Kidney glomerular epithelial cell (primary cell): Measurements from ENCODE around the gene GRIN2A.

ENCODE experiments used
- DNase-seq: peaks from one replicate; lab custom pipeline; 2025; lab: John Stamatoyannopoulos, UW

The GRIN2A gene

GRCh38 chr16:10130538-10130937, 51.7 kb downstream of the GRIN2A start:
- no peak for DNase-seq

GRCh38 chr16:10128397-10129258, 53.6 kb downstream of the GRIN2A start:
- no peak for DNase-seq

DNA sequence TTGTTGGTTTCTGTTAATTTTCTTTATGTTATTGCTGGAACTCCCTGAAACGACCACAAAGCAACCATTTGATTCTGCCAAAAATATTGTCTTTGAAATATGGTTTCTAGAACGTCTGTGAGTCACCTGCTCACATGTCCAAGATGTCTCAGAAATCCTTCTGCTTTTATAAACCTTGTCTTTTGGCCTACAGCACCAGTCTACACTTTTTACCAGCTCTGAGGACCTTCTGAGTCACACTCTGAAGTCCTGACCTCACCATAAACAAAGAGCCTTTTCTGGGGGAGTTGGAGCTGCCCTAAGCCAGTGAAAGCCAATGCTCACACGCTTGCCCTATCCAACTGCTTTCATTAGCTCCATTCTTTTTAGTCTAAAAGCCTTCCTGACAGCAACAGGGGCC, 55.5 kb downstream of the GRIN2A start:
- peak; percentile 11 for DNase-seq

DNA sequence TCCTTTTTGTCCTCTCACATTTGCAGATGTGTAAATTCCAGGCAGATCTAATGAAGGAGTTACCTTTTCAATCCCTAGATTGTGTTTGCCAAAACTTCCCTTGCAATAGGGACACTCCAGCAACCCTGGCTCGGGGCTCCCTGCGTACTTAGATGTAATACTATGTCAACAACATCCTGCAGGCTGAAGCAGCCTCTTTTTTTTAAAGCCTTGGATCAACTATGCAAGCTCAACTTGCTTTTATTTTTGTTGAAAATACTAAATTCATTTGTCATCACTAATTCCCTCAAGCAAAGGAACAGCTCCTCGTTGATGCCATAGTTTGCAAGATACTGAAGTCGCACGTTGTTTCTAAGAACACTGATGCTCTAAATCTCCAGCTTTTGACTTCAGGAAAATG, 59.1 kb downstream of the GRIN2A start:
- DNase-seq: no peak

GRCh38 chr16:10122546-10122945, 59.7 kb downstream of the GRIN2A start:
- no peak for DNase-seq

GRCh38 chr16:10121897-10122425, 60.3 kb downstream of the GRIN2A start:
- peak; percentile 42 for DNase-seq

DNA sequence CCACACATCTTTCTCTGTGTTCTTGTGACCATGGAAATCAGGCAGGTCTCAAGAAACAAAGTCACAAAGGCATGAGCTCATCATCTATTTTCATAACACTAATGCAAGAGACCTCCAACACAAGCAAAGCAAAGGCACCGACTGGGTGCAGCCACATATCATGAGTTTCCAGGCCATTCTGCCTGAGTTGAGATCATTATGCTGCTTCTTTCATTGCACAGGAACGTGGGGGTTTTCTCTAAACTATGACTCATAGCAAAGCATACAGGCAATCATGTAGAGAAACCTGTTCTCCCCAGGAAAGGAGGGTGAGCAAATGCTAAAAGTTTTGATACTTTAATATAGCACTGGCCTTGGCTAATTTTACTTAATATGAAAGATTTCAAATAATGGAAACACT, 60.7 kb downstream of the GRIN2A start:
- DNase-seq: peak; percentile 82

DNA sequence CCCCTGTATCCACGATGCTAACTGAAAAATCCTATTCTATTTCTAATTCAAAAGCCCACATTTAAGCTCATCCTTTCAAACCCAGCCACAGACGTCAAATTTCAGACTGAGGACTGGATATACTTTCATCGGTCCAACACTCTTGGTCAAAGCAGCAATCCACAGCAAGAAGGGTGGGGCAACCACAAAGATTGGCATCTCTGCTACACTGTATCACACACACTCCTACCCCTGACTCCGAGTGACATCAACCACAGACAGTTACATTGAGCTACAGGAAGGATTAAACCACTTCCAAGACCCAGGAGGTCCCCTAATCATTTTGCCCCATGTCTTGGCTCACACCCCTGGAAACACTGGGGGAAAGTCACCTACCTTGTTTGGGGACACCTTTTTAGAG, 61.3 kb downstream of the GRIN2A start:
- peak; percentile 36 for DNase-seq

DNA sequence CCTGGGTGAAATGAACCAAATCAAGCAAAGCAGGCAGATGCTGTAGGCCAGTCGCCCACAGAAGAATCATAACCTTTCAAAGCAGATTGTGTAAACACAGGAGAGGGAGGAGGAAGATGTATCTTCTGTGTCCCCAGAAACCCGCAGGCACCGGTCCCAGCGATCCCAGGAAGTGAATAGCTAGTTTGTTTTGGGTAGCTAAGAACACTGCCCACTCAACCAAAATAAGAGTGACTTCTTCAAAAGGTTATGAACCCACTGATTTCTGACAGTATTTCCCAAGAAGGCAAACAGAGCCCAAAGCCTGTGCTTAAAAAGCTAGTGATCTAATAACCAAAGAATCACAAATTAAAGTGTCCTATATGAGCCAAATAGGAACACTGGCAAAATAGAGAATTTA, 67.8 kb downstream of the GRIN2A start:
- DNase-seq: peak; percentile 41

DNA sequence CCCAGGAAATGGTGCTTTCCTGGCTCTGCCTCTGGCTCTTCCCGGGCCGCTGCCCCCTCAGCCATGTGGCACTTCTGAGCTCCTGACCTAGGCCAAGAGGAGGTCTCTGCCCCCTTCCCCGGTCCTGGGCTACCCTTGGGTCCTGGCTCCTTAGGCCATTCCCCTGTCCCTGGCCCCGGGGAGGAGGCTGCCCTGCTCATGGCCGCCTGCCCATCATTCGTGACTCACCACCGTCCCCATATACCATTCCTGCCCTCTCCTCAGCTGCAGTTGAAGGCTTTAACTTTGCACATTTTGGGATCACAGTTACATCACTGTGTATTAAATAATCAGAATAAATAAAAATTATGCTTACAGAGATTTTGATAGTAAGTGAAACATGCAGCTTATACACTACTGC, 69.0 kb downstream of the GRIN2A start:
- DNase-seq: no peak

- DNase-seq: no peak
Measured at GRCh38 chr16:10112021-10112420, 70.2 kb downstream of the GRIN2A start.

DNA sequence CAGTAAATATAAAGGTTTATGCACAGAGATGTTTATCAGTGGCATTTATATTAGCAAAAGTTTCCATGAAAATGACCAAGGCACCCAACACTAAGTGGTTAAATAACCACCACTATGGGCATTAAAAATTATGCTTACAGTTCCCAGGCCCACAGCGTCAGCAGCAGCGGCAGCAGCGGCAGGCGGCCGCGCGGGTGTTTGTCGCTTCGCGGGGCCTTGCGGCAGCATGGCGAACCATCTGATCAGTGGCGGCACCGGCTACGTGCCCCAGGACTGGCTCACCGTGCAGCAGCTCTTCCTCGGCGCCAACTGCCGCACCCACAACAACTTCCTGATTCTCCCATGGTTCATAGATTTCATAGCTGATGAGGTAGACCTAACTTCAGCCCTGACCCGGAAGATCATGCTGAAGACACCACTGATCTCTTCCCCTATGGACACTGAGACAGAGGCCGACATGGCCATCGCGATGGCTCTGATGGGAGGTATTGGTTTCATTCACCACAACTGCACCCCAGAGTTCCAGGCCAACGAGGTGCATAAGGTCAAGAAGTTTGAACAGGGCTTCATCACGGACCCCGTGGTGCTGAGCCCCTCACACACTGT, 71.0 kb downstream of the GRIN2A start:
- DNase-seq: no peak

GRCh38 chr16:10110552-10110951, 71.7 kb downstream of the GRIN2A start:
- no peak for DNase-seq

GRCh38 chr16:10107081-10107480, 75.1 kb downstream of the GRIN2A start:
- no peak for DNase-seq

DNA sequence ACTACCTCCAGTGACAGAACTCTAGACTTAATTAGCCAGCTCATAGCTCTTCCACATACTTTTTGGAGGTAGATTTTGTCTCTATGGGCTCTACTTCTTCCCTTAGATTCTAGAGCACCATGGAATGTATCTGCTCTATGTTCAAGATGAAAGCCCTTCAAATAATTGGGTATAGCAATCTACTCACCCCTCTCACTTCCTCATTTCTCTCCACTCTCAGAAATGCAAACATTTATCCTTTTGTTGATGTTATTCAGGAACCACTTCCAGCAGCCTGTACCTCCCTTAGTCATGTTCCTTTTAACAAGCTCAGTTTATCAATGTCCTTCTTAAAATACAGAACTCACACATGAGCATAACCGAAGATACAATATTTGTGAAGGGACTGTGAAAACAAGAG, 78.5 kb downstream of the GRIN2A start:
- DNase-seq: no peak

DNA sequence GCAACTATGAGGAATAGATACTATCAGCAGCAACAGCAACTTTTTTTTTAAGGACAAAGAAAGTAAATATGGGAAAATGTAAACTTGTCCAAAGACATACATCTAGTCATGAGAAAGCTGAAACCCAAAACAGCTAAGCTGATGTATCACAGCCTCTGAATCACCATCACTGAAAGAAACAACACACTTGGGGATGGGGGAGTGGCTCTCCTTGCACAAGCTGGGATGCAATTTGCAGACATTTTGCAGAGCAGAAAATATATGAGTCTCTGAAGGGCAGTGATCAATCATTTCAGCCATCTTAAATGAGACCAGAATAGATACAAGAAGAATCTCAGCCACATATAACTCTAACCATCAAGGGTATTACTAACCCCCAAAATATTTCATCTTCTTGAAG, 79.1 kb downstream of the GRIN2A start:
- no peak for DNase-seq

DNA sequence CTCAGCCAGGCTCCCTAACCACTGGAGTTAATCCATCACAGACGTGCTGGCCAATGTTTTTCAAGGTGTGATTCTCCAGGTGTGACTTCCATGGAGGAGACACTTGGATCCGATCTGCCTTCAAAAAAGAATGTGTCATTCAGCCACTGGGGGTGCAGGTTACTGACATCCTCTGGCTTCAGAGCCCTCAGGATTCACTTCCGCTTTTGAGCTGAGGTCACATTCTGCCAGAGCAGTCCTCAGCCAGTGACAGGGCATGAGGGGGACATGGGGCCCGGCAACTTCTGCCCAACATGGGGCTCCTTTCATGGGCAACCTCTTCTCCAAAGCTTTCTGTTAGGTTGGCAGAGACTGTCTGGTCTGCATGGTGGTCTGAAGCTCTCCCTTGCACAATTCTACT, 81.4 kb downstream of the GRIN2A start:
- DNase-seq: no peak

- DNase-seq: peak; percentile 45
Measured at GRCh38 chr16:10098991-10099390, 83.2 kb downstream of the GRIN2A start.

DNA sequence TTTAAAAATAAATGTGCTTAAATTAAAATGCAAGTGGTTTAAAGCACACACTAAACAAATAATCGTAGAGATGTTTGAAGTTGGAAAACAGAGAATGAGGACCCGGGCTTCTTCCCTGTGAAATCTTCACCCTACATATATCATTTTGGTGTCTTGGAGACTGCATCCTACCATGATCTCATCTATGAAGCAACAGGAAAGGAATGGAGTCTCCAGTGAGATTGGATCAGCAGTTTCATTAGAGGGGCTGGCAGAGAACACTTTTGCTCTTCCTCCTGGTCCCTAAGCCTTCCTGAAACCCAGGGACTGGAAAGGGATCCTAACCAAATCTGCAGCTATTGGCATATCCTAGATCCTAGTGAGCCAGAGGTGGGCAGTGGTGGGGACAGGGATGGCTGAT, 85.0 kb downstream of the GRIN2A start:
- no peak for DNase-seq

DNA sequence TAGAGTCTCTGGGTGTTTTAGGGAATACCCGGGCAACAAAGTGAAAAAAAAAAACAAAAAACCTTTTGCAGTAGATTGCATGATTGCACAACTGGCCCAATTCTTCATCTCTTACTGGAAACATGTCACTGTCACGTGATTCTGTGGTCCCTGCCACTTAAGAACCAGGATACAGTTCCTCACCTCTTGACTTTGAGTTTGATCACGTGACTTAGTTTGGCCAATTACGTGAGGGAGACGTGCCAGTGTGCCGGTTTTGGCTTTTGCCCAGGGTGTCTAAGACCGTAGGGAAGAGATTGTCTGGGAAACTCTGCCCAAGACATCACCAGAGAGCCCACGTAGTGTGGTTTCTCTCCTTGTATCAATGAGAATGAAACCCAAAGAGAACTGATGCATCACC, 88.7 kb downstream of the GRIN2A start:
- DNase-seq: no peak

DNA sequence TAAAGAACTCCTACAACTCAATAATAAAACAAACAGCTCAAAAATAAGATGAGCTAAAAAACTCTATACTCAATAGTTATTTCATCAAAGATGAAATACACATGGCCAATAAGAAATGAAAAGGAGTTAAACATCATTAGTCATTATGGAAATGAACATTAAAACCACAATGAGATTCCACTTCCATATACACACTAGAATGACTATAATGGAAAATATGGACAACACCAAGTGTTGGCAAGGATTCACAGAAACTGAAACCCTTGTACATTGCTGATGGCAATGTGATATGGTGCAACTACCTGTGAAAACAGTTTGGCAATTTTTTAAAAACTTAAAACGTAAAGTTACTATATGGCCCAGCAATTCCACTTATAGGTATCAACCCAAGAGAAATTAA, 91.4 kb downstream of the GRIN2A start:
- DNase-seq: no peak

GRCh38 chr16:10088380-10088793, 93.8 kb downstream of the GRIN2A start:
- no peak for DNase-seq

DNA sequence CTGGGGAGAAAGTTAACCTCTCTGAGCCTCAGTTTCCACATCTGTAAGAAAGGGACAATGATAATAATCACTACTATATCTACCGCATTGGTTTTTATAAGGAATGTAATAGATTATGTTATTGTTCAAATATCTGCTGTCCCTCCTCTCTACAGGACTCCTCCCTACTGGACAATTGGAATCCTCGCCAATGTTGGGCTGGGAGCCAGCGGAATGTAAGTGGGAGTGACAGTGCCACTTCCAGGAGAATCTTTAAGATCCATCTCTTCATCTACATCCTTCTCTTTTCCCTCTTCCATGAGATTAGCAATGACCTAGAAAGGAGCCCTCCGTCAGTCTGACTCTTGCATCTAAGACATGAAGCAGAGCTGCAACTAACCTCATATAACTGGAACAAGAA, 95.1 kb downstream of the GRIN2A start:
- no peak for DNase-seq
